GM18861 (cell line): Measurements from ENCODE around the gene ALOX5.

Experiments
- ATAC-seq: cut with Tn5 transposase; IDR thresholded peaks from one replicate; pipeline ENCODE4 v1.9.1; 2021; ENCODE audit not compliant: unreplicated experiment

Gene ALOX5

GRCh38 chr10:45422866-45423659 is 49.0 kb downstream of the ALOX5 start:
- no peak for ATAC-seq

GRCh38 chr10:45423976-45424499 is 50.0 kb downstream of the ALOX5 start:
- ATAC-seq, result no peak

- ATAC-seq, result no peak
These were observed 50.8 kb downstream of the ALOX5 start for GRCh38 chr10:45424668-45425404.

GRCh38 chr10:45425621-45426563 is 51.9 kb downstream of the ALOX5 start:
- no peak for ATAC-seq

GRCh38 chr10:45427262-45427969 is 53.4 kb downstream of the ALOX5 start:
- no peak for ATAC-seq

- no peak for ATAC-seq
These were observed 54.0 kb downstream of the ALOX5 start for GRCh38 chr10:45427970-45428366.

GRCh38 chr10:45428611-45429510 is 54.8 kb downstream of the ALOX5 start:
- no peak for ATAC-seq

- no peak for ATAC-seq
These were observed 55.8 kb downstream of the ALOX5 start for GRCh38 chr10:45429790-45430189.

GRCh38 chr10:45432113-45432512 is 58.1 kb downstream of the ALOX5 start:
- ATAC-seq, result no peak

- ATAC-seq, result no peak
These were observed 58.9 kb downstream of the ALOX5 start for GRCh38 chr10:45432700-45433472.

- ATAC-seq, result peak; percentile 74
These were observed 59.9 kb downstream of the ALOX5 start for GRCh38 chr10:45433716-45434469.

GRCh38 chr10:45437587-45438465 is 63.8 kb downstream of the ALOX5 start:
- no peak for ATAC-seq

GRCh38 chr10:45438466-45439090 is 64.6 kb downstream of the ALOX5 start:
- no peak for ATAC-seq

- ATAC-seq, result no peak
These were observed 65.3 kb downstream of the ALOX5 start for GRCh38 chr10:45439365-45439764.

- no peak for ATAC-seq
These were observed 65.9 kb downstream of the ALOX5 start for GRCh38 chr10:45439873-45440272.

- ATAC-seq, result no peak
These were observed 66.6 kb downstream of the ALOX5 start for GRCh38 chr10:45440511-45441062.
